ENCODE data around the gene E4F1. TPM values are rescaled to one million over a fixed set of nuclear protein-coding genes. Genes with fewer than 3 reads are reported as not detected.

E4F1 gene
- total and polyA plus RNA-seq, 10 of the 15 experiments (the other 5 are each of a cell fraction or from before 2014, with no cell fraction given) = 0.23 to 36.5 (median 14.5) TPM

DNA sequence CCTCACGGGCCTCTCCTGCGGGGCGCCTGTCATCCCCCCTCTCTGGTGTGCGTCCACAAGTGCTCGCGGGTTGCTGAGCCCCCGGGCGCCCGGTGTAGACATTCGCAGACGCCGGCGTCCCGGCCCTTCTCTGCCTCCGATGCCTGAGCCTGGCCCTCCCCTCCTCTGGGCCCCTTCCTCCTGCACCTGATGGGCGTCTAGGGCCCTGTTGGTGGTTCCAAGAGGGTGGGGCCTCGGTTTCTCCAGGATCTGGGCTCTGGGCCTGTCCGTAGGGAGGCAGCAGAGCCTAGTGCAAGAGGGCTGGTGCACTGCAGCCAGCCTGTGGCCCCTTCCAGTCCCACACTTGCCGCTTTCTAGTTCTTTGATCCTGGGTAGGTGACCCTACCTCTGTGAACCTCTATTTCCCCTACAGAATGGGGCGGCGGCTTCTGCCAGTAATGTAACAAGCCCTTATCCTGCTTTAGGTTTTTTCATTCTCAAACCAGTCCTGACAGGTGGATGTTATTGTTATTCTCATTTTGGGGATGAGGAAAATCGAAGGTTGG is 623 bp downstream of the E4F1 start (continued):
- TF ChIP-seq PRDM15 (CRISPR knock-in tag; IDR thresholded peaks at IDR 0.05) (no peak), NFYA (IDR thresholded peaks at IDR 0.05; ENCODE audit: borderline replicate concordance, low read depth, low read length) (no peak), ZNF24 (IDR thresholded peaks at IDR 0.05) (no peak), RELA (IDR thresholded peaks at IDR 0.05; ENCODE audit: borderline replicate concordance, partially characterized antibody) (no peak), SP1 (IDR thresholded peaks at IDR 0.05; ENCODE audit: low read depth, low read length) (no peak), POLR2AphosphoS2 (IDR thresholded peaks at IDR 0.05; ENCODE audit: low read depth, low read length) (no peak), BMI1 (IDR thresholded peaks at IDR 0.05; ENCODE audit: borderline replicate concordance) (no peak), CREB1 (IDR thresholded peaks at IDR 0.05; ENCODE audit: low read depth) (no peak), RAD51 (IDR thresholded peaks at IDR 0.05) (no peak), ZBTB40 (IDR thresholded peaks at IDR 0.05; ENCODE audit: borderline replicate concordance) (no peak), CBX5 (IDR thresholded peaks at IDR 0.05; ENCODE audit: low read depth) (no peak), RAD21 (IDR thresholded peaks at IDR 0.05; ENCODE audit: insufficient read depth, low read depth, low read length) (no peak), DPF2 (IDR thresholded peaks at IDR 0.05) (no peak), NR2C2 (IDR thresholded peaks at IDR 0.05; ENCODE audit: borderline replicate concordance, control insufficient read depth, insufficient read length, low read depth) (no peak), IKZF1 (conservative IDR thresholded peaks at IDR 0.05) (peak; percentile 7; the same call in 1 of the 2 replicates), CHD2 (IDR thresholded peaks at IDR 0.05; ENCODE audit: borderline replicate concordance, low read depth, low read length) (0 out of 2 replicates have a peak, but pooled peaks have one; percentile 7), RBBP5 (conservative IDR thresholded peaks at IDR 0.05) (no peak)
- TF ChIP-seq, protein P1, sequence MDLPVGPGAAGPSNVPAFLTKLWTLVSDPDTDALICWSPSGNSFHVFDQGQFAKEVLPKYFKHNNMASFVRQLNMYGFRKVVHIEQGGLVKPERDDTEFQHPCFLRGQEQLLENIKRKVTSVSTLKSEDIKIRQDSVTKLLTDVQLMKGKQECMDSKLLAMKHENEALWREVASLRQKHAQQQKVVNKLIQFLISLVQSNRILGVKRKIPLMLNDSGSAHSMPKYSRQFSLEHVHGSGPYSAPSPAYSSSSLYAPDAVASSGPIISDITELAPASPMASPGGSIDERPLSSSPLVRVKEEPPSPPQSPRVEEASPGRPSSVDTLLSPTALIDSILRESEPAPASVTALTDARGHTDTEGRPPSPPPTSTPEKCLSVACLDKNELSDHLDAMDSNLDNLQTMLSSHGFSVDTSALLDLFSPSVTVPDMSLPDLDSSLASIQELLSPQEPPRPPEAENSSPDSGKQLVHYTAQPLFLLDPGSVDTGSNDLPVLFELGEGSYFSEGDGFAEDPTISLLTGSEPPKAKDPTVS (IDR thresholded peaks at IDR 0.05; ENCODE audit: low read depth, low read length) = no peak
- TF ChIP-seq, protein P2, sequence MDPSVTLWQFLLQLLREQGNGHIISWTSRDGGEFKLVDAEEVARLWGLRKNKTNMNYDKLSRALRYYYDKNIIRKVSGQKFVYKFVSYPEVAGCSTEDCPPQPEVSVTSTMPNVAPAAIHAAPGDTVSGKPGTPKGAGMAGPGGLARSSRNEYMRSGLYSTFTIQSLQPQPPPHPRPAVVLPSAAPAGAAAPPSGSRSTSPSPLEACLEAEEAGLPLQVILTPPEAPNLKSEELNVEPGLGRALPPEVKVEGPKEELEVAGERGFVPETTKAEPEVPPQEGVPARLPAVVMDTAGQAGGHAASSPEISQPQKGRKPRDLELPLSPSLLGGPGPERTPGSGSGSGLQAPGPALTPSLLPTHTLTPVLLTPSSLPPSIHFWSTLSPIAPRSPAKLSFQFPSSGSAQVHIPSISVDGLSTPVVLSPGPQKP (IDR thresholded peaks at IDR 0.05; ENCODE audit: low read depth, low read length) = no peak
- TF ChIP-seq, protein P3, sequence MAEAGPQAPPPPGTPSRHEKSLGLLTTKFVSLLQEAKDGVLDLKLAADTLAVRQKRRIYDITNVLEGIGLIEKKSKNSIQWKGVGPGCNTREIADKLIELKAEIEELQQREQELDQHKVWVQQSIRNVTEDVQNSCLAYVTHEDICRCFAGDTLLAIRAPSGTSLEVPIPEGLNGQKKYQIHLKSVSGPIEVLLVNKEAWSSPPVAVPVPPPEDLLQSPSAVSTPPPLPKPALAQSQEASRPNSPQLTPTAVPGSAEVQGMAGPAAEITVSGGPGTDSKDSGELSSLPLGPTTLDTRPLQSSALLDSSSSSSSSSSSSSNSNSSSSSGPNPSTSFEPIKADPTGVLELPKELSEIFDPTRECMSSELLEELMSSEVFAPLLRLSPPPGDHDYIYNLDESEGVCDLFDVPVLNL (IDR thresholded peaks at IDR 0.05; ENCODE audit: low read depth, low read length) = no peak
